NT2/D1 (cell line): ENCODE measurements around the gene WNT3A.

Source experiments
- DNase-seq: peaks from one replicate; pipeline ENCODE4 v3.0.0-alpha.2; 2011; ENCODE audit warnings: low read depth, low spot score
- H3K27me3 ChIP-seq: 2 replicates; pipeline ENCODE4 v1.6.0; 2011; ENCODE audit warnings: mild to moderate bottlenecking; ENCODE audit not compliant: insufficient read length, insufficient read depth
- H3K36me3 ChIP-seq: 2 replicates; pipeline ENCODE4 v1.6.1; 2011; ENCODE audit warnings: mild to moderate bottlenecking, low read length, mixed read lengths; ENCODE audit not compliant: insufficient read depth, insufficient read length
- H3K4me1 ChIP-seq: 2 replicates; pipeline ENCODE4 v1.5.1; 2011; ENCODE audit not compliant: insufficient read depth, insufficient read length
- H3K4me3 ChIP-seq: 2 replicates; pipeline ENCODE4 v1.5.1; 2011; ENCODE audit warnings: low read depth; ENCODE audit not compliant: insufficient read length
- H3K9ac ChIP-seq: 2 replicates; pipeline ENCODE4 v1.6.0; 2011; ENCODE audit warnings: low read depth; ENCODE audit not compliant: insufficient read length
- H3K9me3 ChIP-seq: 2 replicates; pipeline ENCODE4 v1.5.1; 2011; ENCODE audit warnings: mild to moderate bottlenecking, low read length; ENCODE audit not compliant: insufficient read depth
- SUZ12 ChIP-seq: IDR thresholded peaks from 2 replicates; pipeline ENCODE4 v1.6.1; 2011; ENCODE audit not compliant: insufficient read length, insufficient read depth; ENCODE audit errors: extremely low read depth
- YY1 ChIP-seq: IDR thresholded peaks from 2 replicates; pipeline ENCODE4 v1.6.1; 2011; ENCODE audit not compliant: insufficient read length, insufficient read depth
- ZNF274 ChIP-seq: IDR thresholded peaks from 2 replicates; pipeline ENCODE4 v1.6.1; 2011; ENCODE audit warnings: mild to moderate bottlenecking, low read depth, low read length

The WNT3A gene

DNA sequence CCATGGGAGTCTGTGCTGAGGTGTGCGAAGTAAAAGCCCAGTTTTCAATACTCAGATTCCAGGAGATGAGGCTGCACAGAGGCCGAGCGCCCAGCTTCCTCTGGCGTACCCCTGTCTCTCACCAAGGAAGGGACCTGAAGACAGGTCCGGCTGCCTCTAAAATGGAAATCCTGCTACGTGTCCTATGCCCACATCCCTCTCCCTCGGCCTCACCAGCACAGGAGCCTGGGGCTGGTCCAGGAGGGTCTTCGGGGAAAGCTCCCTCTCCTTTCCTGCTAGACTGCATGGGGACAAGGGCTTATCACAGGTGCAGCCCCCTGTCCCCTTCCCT, 101.9 kb downstream of the WNT3A start:
- peak overlapping the region; percentile 96 for H3K4me3 ChIP-seq
- TF ChIP-seq YY1 (no peak), ZNF274 (no peak), SUZ12 (no peak)
- peak overlapping the region; percentile 96 for H3K9ac ChIP-seq
- no peaks in the 10 kb centered on the region for H3K9me3 ChIP-seq
- peaks cover 10% of the 10 kb centered on the region for H3K27me3 ChIP-seq
- H3K36me3 ChIP-seq = peaks cover 36% of the 10 kb centered on the region
- no peak for DNase-seq
- H3K4me1 ChIP-seq = peaks cover 3% of the 10 kb centered on the region

DNA sequence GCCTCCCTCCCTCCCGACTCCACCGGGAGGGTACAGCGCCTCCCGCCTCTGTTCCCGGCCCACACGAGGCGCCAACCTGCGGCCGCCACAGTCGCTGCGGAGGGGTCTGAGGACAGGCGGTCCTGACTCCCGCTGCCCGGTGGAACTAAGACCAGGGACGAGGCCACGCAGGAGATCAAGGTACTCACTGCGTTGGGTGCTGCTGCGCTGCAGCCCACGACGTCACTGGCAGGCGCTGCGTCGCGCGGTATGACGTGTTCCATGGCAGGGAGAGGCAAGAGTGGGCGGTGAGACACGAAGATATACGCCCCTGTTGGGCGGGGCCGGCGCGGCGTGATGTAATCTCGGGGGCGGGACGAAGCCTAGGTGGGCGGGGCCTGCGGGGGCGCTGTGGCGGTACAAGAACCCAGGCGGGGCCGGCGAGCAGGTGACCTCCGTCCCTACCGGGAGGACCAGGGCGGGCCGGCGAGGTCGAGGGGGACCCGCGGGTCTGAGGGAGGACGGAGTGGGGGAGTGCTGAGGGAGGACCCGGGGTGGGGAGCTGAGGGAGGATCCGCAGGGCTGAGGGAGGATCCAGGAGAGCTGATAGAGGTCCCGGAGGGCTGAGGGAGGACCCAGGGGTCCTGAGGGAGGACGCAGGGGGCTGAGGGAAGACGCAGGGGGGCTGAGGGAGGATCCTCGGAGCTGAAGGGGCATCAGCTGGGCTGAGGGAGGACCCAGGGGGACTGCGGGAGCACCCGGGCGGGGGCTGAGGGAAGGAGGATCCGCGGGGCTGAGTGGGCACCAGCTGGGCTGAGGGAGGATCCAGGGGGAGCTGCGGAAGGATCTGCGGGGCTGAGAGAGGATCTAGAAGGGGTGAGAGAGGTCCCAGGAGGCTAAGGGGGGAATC, 102.5 kb downstream of the WNT3A start, which contains the start of gene MRPL55:
Gene MRPL55, minus strand, starts transcription at position 227 of the 889 bp plus-strand sequence. CDS start 1,039 bp downstream, outside the sequence.
- TF ChIP-seq SUZ12 (no peak), ZNF274 (no peak), YY1 (no peak)
- peaks cover 36% of the 10 kb centered on the region for H3K36me3 ChIP-seq
- peaks cover 10% of the 10 kb centered on the region for H3K27me3 ChIP-seq
- no peaks in the 10 kb centered on the region for H3K4me1 ChIP-seq
- peak within 1 kb of the TSS; percentile 96 for H3K4me3 ChIP-seq
- DNase-seq = peak; percentile 96
- H3K9ac ChIP-seq = peak within 1 kb of the TSS; percentile 96
- H3K9me3 ChIP-seq = no peaks in the 10 kb centered on the region

DNA sequence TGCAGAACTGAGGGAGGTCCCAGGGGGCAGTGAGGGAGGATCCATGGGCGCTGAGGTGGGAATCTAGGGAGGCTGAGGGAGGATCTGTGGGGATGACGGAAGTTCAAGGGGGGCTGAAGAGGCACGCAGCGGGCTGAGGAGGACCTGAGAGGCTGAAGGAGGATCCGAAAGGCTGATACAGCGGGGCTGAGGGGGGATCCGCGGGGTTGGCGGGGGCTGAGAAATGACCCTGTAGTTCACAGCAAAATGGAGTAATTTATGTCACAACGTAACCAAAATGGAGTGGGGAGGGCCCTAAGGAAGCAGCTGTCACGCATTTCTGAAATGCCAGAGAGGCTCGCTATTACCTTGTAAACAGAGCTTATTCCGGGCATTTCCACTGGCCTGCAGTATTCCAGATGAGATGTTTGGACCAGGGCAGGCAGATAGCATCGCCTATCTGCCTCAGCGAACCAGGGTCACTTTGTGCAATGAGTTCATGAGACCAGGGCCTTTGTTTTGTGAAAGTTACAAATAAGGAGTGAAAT, 103.2 kb downstream of the WNT3A start:
- Histone ChIP-seq H3K36me3 (peaks cover 32% of the 10 kb centered on the region), H3K9ac (peak overlapping the region; percentile 96), H3K27me3 (peaks cover 10% of the 10 kb centered on the region), H3K9me3 (no peaks in the 10 kb centered on the region), H3K4me3 (peak overlapping the region; percentile 96), H3K4me1 (no peaks in the 10 kb centered on the region)
- TF ChIP-seq SUZ12 (no peak), ZNF274 (no peak), YY1 (no peak)
- no peak for DNase-seq

DNA sequence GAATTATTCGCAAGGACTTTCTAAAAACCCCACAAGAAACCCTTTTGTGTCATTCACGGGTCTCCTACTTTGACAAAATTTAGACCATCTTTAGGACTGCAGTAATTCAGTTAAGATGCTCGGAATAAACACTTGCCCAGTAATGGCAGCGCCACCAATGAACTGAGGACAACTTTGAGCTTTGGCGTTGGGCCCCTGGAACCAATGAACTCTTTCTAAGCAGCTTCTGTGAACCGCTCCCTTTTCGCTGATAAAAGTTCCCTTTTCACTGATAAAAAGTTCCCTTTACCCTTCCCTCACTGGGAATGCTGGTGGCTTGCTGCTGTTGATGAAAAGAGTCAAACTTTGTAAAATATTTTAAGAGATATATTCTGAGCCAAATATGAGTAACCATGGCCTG, 103.8 kb downstream of the WNT3A start:
- no peak for DNase-seq
- peaks cover 27% of the 10 kb centered on the region for H3K36me3 ChIP-seq
- H3K4me1 ChIP-seq = no peaks in the 10 kb centered on the region
- peaks cover 3% of the 10 kb centered on the region; the same call in 1 of the 2 replicates for H3K9me3 ChIP-seq
- H3K27me3 ChIP-seq = peaks cover 10% of the 10 kb centered on the region
- H3K9ac ChIP-seq = no peak overlapping the region
- H3K4me3 ChIP-seq = no peak overlapping the region
- TF ChIP-seq YY1 (no peak), SUZ12 (no peak)
